HG03571 (cell line): ENCODE measurements around the gene SLC35F4.
"Not testable (repeated sequence)": the region's sequence is repeated elsewhere in the genome, so short reads cannot be mapped to it uniquely, and the experiment has no call there.

Experiments
- ATAC-seq: cut with Tn5 transposase; IDR thresholded peaks from one replicate; pipeline ENCODE4 v1.9.1; 2021; ENCODE audit not compliant: unreplicated experiment

SLC35F4 gene

GRCh38 chr14:57865403-57866198 lies at the start of gene SLC35F4:
TSS of gene SLC35F4 (minus strand) at chr14:57866092.
- no peak for ATAC-seq

- ATAC-seq: no peak
Measured at GRCh38 chr14:57909626-57910025, 43.7 kb upstream of the SLC35F4 start.

DNA sequence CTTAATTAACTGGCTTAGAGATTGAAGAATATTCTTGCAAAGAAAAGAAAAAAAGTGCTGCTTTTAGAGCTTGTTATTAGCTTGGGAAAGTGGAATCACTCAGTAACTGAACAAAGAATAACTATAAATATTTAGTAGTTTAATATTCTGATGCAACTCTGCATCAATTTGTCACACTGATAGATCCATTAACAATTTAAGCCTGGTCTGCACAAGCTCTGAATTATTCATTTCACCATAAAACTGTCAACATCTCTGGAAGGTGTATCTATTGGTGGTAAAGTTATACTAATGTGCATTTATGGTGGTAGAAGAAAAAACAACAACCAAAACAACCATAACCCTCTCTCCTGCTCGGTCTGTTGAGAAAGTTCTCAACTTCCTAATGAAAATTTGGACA lies 38.1 kb upstream of the SLC35F4 start:
- no peak for ATAC-seq

DNA sequence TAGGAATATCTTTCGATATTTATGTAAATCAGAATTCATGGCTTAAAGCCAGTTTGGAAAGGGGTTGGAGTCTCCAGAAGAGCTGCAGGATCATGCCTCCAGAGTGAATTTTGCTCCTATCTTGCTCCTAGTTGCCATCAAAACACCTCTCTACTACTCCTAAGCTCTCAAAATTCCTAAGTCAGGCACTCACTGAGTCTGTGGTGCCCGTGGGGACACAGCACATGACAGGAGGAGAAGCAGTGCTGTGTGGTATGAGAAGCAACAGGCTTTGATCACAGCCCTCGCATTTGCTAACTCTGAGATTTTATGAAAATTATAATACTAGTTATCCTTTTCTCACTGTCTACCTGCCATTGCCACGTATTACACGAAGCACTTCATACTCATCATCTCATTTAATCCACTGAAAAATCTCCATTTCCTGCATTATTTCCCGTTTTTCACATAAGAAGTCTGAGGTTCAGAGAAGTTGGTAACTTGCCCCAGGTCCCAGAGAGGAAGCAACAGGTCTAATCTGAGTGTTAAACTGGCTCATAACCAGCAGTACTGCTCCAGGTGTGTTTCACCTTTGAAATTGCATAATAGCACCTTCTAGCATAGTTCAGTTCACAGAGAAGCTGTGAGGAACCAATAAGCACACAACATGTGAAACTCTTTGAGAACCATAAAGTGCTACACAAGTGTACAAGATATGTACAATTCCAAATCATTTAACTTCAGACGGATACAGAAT lies 33.1 kb upstream of the SLC35F4 start:
- ATAC-seq: no peak

DNA sequence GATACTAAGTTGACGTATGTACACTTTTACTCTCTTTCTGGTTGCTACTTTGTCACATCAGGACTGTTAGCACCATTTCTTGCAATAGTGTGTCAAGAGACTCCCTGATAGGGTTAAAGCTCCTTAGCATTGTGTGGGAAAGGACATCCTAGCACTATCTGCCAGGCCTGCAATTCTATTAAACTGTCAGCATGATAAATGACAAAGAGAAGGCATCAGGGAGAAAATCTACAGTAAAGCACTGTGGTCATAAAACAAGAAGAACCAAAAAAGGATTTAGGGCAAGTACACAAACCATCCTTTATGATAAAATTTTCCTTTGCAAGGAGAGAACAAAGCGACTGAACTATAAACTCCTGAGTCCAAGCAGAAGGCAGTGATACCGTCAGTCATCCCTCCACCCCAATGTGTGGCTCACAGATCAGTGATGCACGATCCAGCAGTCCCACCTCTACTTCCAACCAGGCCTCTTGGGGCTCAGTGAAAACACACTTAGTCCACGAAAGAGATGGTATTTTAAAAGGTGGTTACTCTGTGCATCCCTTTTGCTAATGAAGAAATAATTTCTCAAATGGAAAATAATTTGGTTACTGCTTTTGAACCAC lies 31.4 kb upstream of the SLC35F4 start:
- ATAC-seq: no peak

- ATAC-seq: no peak
Measured at GRCh38 chr14:57889245-57889644, 23.4 kb upstream of the SLC35F4 start.

DNA sequence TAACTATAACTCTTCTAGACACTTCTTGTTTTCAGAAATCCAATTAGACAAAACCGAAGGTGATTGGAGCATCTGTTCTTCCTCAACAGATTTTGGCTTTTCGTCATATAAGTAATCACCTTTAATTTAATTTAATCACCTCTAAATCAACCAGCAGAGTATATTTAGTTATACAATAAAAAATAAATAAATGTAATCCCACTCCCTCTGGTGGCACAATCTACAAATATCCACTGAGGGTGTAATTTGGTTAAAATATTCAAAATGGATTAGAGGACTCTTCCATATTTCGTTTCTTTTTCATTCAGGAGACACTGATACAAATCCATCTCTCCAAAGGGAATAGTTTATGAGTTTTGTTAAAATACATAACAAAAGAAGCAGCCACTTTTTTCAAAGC lies 18.3 kb upstream of the SLC35F4 start:
- no peak for ATAC-seq

GRCh38 chr14:57883061-57883460 lies 17.2 kb upstream of the SLC35F4 start:
- no peak for ATAC-seq

- no peak for ATAC-seq
Measured at GRCh38 chr14:57879516-57879915, 13.6 kb upstream of the SLC35F4 start.

DNA sequence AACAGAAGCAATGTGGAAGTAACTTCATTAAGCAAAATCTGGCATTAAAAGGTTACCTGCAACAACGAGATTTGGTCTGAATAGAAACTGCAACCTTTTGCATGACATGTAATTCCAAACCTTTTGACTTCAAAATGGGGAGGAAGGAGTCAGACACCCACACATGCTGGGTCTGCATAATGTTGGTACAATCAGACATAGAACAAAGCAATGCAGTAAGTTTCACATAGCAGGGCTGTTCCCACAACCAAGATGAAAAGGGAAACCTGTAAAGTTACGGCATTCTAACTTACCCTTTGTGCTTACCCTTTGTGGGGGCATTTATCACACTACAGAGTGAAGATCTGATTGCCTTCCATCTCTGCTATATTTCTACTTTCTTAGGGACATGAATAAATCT lies 10.1 kb upstream of the SLC35F4 start:
- ATAC-seq: no peak

DNA sequence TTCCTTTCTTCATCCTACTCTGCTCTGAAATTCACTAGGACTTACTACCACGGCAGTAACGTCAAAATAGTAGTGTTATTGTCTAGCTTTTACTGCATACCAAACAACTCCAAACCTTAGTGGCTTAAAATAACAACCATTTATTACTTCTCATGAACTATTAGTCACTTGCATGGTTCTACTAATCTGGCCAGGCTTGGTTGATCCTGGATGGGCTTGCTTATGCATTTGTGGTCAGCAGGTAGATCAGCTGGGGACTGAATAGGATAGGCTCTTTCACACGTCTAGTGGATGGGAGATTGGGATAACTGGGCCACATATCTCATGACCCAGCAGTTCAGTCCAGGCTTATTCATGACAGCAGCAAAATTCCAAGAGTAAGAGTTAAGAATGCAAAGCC lies 9.4 kb upstream of the SLC35F4 start:
- no peak for ATAC-seq

GRCh38 chr14:57871459-57872080 lies 5.7 kb upstream of the SLC35F4 start:
- ATAC-seq: no peak

- ATAC-seq: no peak
Measured at GRCh38 chr14:57870686-57871457, 5.0 kb upstream of the SLC35F4 start.

GRCh38 chr14:57869617-57870016 lies 3.7 kb upstream of the SLC35F4 start:
- no peak for ATAC-seq

- ATAC-seq: no peak
Measured at GRCh38 chr14:57866199-57866705, 360 bp upstream of the SLC35F4 start.

DNA sequence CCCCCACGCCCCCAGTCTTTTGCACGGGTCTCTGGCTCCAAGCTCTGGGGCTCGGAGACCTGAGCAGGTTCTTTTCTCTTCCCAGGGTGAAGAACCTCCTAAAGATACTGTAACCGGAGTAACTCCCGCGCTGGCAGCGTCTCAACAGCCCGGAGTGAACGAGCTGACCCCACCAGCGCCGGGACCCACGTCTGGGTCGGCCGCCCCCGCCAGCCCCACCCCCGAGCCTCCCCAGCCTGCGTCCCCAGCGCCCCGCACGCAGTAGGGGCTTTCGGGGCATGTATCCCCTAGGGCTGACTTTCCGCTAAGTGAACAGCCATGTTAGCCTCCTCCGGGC lies 858 bp downstream of the SLC35F4 start:
- no peak for ATAC-seq

DNA sequence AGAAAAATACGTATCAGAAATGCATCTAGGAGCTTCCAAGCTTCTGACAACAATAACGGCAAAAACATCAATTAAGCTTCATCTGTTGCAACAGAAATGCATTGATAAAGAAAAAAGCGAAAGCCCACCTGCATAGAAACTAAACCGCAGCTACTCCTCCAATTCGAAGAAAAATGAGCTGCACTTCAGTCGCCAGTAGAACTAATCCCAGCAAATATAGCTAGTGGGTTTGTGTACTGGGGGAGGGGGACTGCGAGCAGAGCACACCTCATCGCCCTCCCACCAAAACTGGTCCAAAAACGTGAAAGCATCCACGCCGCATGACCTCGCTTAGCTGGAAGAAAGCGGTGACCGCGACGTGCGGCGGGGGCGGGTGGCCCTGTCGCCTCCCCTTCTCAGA lies 1.2 kb downstream of the SLC35F4 start:
- ATAC-seq: no peak

- ATAC-seq: no peak
Measured at GRCh38 chr14:57863471-57863870, 2.4 kb downstream of the SLC35F4 start.

DNA sequence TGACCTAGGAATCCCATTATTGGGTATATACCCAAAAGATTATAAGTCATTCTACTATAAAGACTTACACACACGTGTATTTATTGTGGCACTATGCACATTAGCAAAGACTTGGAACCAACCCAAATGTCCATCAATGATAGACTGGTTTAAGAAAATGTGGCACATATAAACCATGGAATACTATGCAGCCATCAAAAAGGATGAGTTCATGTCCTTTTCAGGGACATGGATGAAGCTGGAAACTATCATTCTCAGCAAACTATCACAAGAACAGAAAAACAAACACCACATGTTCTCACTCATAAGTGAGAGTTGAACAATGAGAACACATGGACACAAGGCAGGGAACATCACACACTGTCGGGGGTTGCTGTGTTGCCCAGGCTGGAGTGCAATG lies 10.2 kb downstream of the SLC35F4 start:
- not testable (repeated sequence) for ATAC-seq

GRCh38 chr14:57854571-57854970 lies 11.3 kb downstream of the SLC35F4 start:
- ATAC-seq: no peak

DNA sequence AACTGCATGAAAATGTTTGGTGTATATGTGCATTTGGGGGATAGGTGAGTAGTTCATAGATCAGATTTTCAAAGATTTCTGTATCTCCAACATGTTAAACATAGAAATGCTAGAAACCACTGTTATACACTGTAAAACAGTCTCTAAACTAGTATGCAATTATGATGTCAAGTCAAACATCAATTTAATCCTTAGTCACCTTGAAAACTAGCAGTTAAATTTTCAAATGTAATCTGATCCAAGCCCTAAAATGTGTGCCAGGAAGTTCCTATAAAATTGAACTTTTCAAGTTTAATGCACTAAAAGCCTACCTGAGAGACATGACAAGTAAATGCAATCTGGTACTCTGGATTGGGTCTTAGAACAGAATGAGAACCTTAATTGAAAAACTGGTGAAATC lies 14.5 kb downstream of the SLC35F4 start:
- no peak for ATAC-seq
